NB4 (cell line): ENCODE measurements around the gene ULK3.
A peak's percentile ranks its signal among the peaks of the same experiment; 100 is the strongest.

Experiments used
- DNase-seq: peaks from one replicate; pipeline ENCODE4 v3.0.0; 2010; ENCODE audit warnings: low read depth
- H3K4me3 ChIP-seq: one replicate; pipeline ENCODE4 v1.5.1; 2011; ENCODE audit warnings: mild to moderate bottlenecking, low read depth, low read length, moderate library complexity
- CTCF ChIP-seq: IDR thresholded peaks from one replicate; pipeline ENCODE4 v1.5.1; 2012; ENCODE audit warnings: low read depth, low read length
- MAX ChIP-seq: IDR thresholded peaks from 2 replicates; pipeline ENCODE4 v1.6.1; 2011; ENCODE audit warnings: low read depth, low read length
- MYC ChIP-seq: IDR thresholded peaks from 2 replicates; pipeline ENCODE4 v1.6.1; 2011; ENCODE audit warnings: low read depth, low read length
- POLR2A ChIP-seq: IDR thresholded peaks from 2 replicates; pipeline ENCODE4 v1.6.1; 2011; ENCODE audit warnings: mild to moderate bottlenecking; ENCODE audit not compliant: insufficient read length; ENCODE audit errors: extremely low read depth

The ULK3 gene

GRCh38 chr15:74845208-74845568 is 2.2 kb upstream of the ULK3 start:
- H3K4me3 ChIP-seq = no peak overlapping the region
- TF ChIP-seq CTCF (no peak), MYC (no peak), POLR2A (no peak), MAX (no peak)
- no peak for DNase-seq

GRCh38 chr15:74844319-74845207 is 1.6 kb upstream of the ULK3 start:
- no peak for TF ChIP-seq MAX
- TF ChIP-seq CTCF = no peak
- no peak for TF ChIP-seq POLR2A
- no peak for TF ChIP-seq MYC
- no peak for DNase-seq
- H3K4me3 ChIP-seq = no peak overlapping the region

GRCh38 chr15:74843891-74844299 is 939 bp upstream of the ULK3 start:
- TF ChIP-seq CTCF (no peak), POLR2A (no peak), MAX (no peak), MYC (no peak)
- H3K4me3 ChIP-seq = peak overlapping the region; percentile 55
- peak; percentile 33 for DNase-seq

GRCh38 chr15:74843445-74843828 is 481 bp upstream of the ULK3 start:
- TF ChIP-seq POLR2A (no peak), CTCF (no peak), MAX (no peak), MYC (no peak)
- H3K4me3 ChIP-seq = peak overlapping the region; percentile 55
- DNase-seq = no peak

GRCh38 chr15:74841891-74842373 is 1.0 kb downstream of the ULK3 start:
- peak overlapping the region; percentile 81 for H3K4me3 ChIP-seq
- TF ChIP-seq MAX = no peak
- TF ChIP-seq POLR2A = no peak
- no peak for TF ChIP-seq CTCF
- TF ChIP-seq MYC = no peak
- no peak for DNase-seq
